Measurements from ENCODE around the gene SUPT20H. TPM values are rescaled to one million over a fixed set of nuclear protein-coding genes. Genes with fewer than 3 reads are reported as not detected.

Gene SUPT20H
- total RNA-seq, 1 donor from 2014 or later: 115 TPM

DNA sequence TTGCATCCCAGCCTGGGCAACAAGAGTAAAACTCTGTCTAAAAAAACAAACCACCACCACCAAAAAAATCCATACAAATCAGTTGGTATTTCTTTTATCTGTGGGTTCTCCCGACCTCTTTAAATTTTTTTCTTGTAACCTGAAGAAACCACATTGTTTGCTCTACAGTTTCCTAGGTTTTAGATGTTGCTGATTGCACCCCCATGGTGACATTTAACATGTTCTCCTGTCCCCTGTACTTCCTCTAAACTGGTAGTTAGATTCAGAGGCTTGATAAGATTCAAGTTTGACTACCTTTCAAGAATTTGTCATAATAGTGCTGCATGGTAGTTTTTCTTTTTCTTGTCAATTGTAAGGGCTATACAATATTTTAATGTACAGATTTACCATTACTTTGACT is 84.3 kb downstream of the SUPT20H start:
- H3K4me1 Mint-ChIP-seq (ENCODE audit: low read depth, unreplicated experiment): no peaks in the 10 kb centered on the region
- H3K27me3 Mint-ChIP-seq (ENCODE audit: unreplicated experiment): peaks cover 1% of the 10 kb centered on the region
- H3K27ac Mint-ChIP-seq (ENCODE audit: unreplicated experiment): no peak overlapping the region
- no peaks in the 10 kb centered on the region for H3K9me3 Mint-ChIP-seq (ENCODE audit: unreplicated experiment)
- TF ChIP-seq, protein P1, sequence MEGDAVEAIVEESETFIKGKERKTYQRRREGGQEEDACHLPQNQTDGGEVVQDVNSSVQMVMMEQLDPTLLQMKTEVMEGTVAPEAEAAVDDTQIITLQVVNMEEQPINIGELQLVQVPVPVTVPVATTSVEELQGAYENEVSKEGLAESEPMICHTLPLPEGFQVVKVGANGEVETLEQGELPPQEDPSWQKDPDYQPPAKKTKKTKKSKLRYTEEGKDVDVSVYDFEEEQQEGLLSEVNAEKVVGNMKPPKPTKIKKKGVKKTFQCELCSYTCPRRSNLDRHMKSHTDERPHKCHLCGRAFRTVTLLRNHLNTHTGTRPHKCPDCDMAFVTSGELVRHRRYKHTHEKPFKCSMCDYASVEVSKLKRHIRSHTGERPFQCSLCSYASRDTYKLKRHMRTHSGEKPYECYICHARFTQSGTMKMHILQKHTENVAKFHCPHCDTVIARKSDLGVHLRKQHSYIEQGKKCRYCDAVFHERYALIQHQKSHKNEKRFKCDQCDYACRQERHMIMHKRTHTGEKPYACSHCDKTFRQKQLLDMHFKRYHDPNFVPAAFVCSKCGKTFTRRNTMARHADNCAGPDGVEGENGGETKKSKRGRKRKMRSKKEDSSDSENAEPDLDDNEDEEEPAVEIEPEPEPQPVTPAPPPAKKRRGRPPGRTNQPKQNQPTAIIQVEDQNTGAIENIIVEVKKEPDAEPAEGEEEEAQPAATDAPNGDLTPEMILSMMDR (IDR thresholded peaks at IDR 0.05; ENCODE audit: partially characterized antibody, unreplicated experiment): no peak
- DNase-seq: no peak
- peaks cover 6% of the 10 kb centered on the region for H3K36me3 Mint-ChIP-seq (ENCODE audit: unreplicated experiment)
- H3K4me3 Mint-ChIP-seq (ENCODE audit: unreplicated experiment): no peak overlapping the region

DNA sequence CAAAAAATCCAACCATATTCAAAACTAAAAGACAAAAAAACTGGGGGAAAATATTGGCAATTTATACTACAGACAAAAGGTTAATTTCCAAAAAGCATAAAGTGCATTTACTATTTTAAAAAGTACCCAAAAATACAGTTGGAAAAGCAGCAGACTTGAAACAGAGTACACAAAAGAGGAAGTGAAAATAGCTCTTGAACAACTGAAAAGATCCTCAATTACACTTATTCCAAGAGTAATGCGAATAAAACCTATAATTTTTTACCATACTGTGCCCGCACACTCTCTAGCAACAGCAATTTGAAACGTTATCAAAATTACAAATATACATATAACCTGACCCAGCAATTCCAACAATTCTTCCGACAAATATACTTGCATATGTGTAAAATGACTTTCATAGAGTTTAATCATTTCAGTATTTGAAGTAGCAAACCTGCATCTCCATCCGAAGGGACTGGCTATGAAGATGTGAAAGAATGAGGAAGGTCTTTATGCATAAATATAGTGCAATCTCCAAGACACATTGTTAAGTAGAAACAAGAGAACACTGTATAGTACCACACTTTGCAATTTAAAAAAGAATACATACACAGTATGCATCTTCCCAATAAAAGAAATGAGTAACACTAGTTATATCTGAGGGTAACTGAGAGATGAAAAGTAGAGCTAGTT is 85.7 kb downstream of the SUPT20H start:
- no peak overlapping the region for H3K27ac Mint-ChIP-seq (ENCODE audit: unreplicated experiment)
- peaks cover 1% of the 10 kb centered on the region for H3K27me3 Mint-ChIP-seq (ENCODE audit: unreplicated experiment)
- no peaks in the 10 kb centered on the region for H3K9me3 Mint-ChIP-seq (ENCODE audit: unreplicated experiment)
- DNase-seq: no peak
- H3K36me3 Mint-ChIP-seq (ENCODE audit: unreplicated experiment): peaks cover 6% of the 10 kb centered on the region
- TF ChIP-seq, protein P1 (IDR thresholded peaks at IDR 0.05; ENCODE audit: partially characterized antibody, unreplicated experiment): no peak
- H3K4me1 Mint-ChIP-seq (ENCODE audit: low read depth, unreplicated experiment): no peaks in the 10 kb centered on the region
- H3K4me3 Mint-ChIP-seq (ENCODE audit: unreplicated experiment): no peak overlapping the region

DNA sequence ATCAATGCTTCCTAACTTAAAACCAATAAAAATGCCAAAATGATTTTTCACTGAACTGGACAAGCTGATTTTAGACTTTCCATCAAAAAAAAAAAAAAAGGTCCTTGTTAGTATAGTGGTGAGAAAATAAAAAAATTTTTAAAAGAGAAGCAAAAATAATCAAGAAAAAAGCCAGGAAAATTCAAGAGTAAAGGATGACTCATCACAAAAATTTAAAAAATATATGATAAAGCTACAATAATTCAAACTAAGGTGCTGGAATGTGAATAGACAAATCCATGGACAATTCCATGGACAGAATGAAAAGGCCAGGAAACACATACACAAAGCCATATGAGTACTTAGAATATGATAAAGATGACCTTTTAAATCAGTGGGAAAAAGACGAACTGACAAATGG is 86.5 kb downstream of the SUPT20H start:
- Mint-ChIP-seq H3K36me3 (ENCODE audit: unreplicated experiment) (peaks cover 6% of the 10 kb centered on the region), H3K9me3 (ENCODE audit: unreplicated experiment) (no peaks in the 10 kb centered on the region), H3K4me3 (ENCODE audit: unreplicated experiment) (no peak overlapping the region), H3K27ac (ENCODE audit: unreplicated experiment) (no peak overlapping the region), H3K27me3 (ENCODE audit: unreplicated experiment) (peaks cover 1% of the 10 kb centered on the region), H3K4me1 (ENCODE audit: low read depth, unreplicated experiment) (no peaks in the 10 kb centered on the region)
- TF ChIP-seq, protein P1 (IDR thresholded peaks at IDR 0.05; ENCODE audit: partially characterized antibody, unreplicated experiment): no peak
- DNase-seq: no peak

DNA sequence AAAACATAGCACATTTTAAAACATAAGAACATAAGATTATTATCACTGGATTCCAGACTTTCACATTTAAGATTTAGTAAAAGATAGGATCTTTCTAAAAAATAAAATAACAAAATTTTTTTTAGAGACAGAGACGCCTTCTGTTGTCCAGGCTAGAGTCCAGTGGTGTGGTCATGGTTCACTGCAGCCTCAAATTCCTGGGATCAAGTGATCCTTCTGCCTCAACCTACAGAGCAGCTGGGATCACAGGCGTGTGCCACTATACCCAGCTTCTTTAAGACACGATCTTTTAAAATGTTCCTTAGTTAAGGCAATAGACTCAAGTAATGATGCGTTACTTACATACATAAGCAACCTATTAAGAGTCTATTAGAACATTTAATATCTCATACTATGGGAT is 93.1 kb downstream of the SUPT20H start:
- no peak overlapping the region for H3K4me3 Mint-ChIP-seq (ENCODE audit: unreplicated experiment)
- no peak for DNase-seq
- no peaks in the 10 kb centered on the region for H3K27me3 Mint-ChIP-seq (ENCODE audit: unreplicated experiment)
- H3K4me1 Mint-ChIP-seq (ENCODE audit: low read depth, unreplicated experiment): no peaks in the 10 kb centered on the region
- TF ChIP-seq, protein P1 (IDR thresholded peaks at IDR 0.05; ENCODE audit: partially characterized antibody, unreplicated experiment): no peak
- no peak overlapping the region for H3K27ac Mint-ChIP-seq (ENCODE audit: unreplicated experiment)
- no peaks in the 10 kb centered on the region for H3K9me3 Mint-ChIP-seq (ENCODE audit: unreplicated experiment)
- H3K36me3 Mint-ChIP-seq (ENCODE audit: unreplicated experiment): no peaks in the 10 kb centered on the region

DNA sequence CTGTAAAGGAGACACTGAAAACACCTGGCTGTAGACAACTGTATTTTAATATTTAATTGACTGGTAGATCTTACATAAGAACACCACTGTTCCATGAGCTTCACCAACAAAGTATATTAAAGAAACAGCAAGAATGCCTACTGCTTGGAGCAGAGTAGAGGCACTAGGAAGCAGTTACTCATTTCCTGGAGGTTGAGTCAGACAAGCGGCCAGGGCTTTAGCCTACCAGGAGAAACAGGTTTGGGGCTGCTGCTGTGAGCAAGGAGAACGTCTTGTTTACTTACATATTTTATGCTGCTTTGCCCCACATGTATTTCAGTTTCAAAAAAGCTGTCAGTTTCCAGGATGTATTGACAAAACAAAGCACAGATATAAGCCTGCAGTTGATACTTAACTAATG is 93.7 kb downstream of the SUPT20H start:
- Mint-ChIP-seq H3K27ac (ENCODE audit: unreplicated experiment) (no peak overlapping the region), H3K9me3 (ENCODE audit: unreplicated experiment) (no peaks in the 10 kb centered on the region), H3K36me3 (ENCODE audit: unreplicated experiment) (no peaks in the 10 kb centered on the region), H3K27me3 (ENCODE audit: unreplicated experiment) (no peaks in the 10 kb centered on the region), H3K4me1 (ENCODE audit: low read depth, unreplicated experiment) (no peaks in the 10 kb centered on the region), H3K4me3 (ENCODE audit: unreplicated experiment) (no peak overlapping the region)
- DNase-seq: no peak
- TF ChIP-seq, protein P1 (IDR thresholded peaks at IDR 0.05; ENCODE audit: partially characterized antibody, unreplicated experiment): no peak

All from glutamatergic neuron (in vitro differentiated cells).